Measurements from ENCODE around the gene ZC3H18. TPM values are rescaled to one million over a fixed set of nuclear protein-coding genes. Genes with fewer than 3 reads are reported as not detected.
A peak's percentile ranks its signal among the peaks of the same experiment; 100 is the strongest.

ZC3H18 gene
- total and polyA plus RNA-seq, 5 donors from 2014 or later, result 10.9 to 162 (median 13.6) TPM

GRCh38 chr16:88627531-88628411, 57.6 kb downstream of the ZC3H18 start:
- Histone ChIP-seq H3K4me1 (ENCODE audit: control insufficient read depth, insufficient read depth, low read length, poor library complexity, severe bottlenecking) (peaks cover 8% of the 10 kb centered on the region), H3K9me3 (ENCODE audit: control insufficient read depth in 2 of 2, low read length in 2 of 2) (no peaks in the 10 kb centered on the region), H3K27ac (ENCODE audit: insufficient read depth, low read length, poor library complexity, severe bottlenecking) (no peak overlapping the region), H3K36me3 (ENCODE audit: control insufficient read depth, insufficient read depth, low read length) (peaks cover 72% of the 10 kb centered on the region), H3K4me3 (ENCODE audit: low read depth, low read length) (no peak overlapping the region), H3K27me3 (ENCODE audit: control insufficient read depth, insufficient read depth, low read length) (no peaks in the 10 kb centered on the region)
- Mint-ChIP-seq H3K36me3 (peaks cover 18% of the 10 kb centered on the region), H3K4me3 (no peak overlapping the region), H3K4me1 (peaks cover 0 to 4% (median 2%) of the 10 kb centered on the region in 4 donors), H3K27ac (peak overlapping the region in 1 of 3 donors; percentile 56), H3K27me3 (no peaks in the 10 kb centered on the region), H3K9me3 (peaks cover 0 to 2% (median 0%) of the 10 kb centered on the region in 7 donors)
- no peak for ATAC-seq (ENCODE audit: low read depth in 2 of 2)
- no peak for DNase-seq

- Histone ChIP-seq H3K9me3 (ENCODE audit: control insufficient read depth in 2 of 2, low read length in 2 of 2) (no peaks in the 10 kb centered on the region), H3K36me3 (ENCODE audit: control insufficient read depth, insufficient read depth, low read length) (peaks cover 64% of the 10 kb centered on the region), H3K4me1 (ENCODE audit: control insufficient read depth, insufficient read depth, low read length, poor library complexity, severe bottlenecking) (peaks cover 12% of the 10 kb centered on the region), H3K27me3 (ENCODE audit: control insufficient read depth, insufficient read depth, low read length) (no peaks in the 10 kb centered on the region), H3K27ac (ENCODE audit: insufficient read depth, low read length, poor library complexity, severe bottlenecking) (no peak overlapping the region), H3K4me3 (ENCODE audit: low read depth, low read length) (no peak overlapping the region)
- ATAC-seq (ENCODE audit: low read depth in 2 of 2) (no peak), DNase-seq (peak in 1 of 3 donors; percentile 14)
- no peak overlapping the region for H3K27ac Mint-ChIP-seq
- no peak overlapping the region for H3K4me3 Mint-ChIP-seq
- H3K36me3 Mint-ChIP-seq, result peaks cover 18% of the 10 kb centered on the region
- H3K27me3 Mint-ChIP-seq, result no peaks in the 10 kb centered on the region
- peaks cover 0 to 2% (median 0%) of the 10 kb centered on the region in 7 donors for H3K9me3 Mint-ChIP-seq
- peaks cover 0 to 10% (median 2%) of the 10 kb centered on the region in 4 donors for H3K4me1 Mint-ChIP-seq
Observed at GRCh38 chr16:88628512-88628974, 58.3 kb downstream of the ZC3H18 start.

GRCh38 chr16:88629835-88630234, 59.6 kb downstream of the ZC3H18 start:
- peaks cover 22% of the 10 kb centered on the region for H3K4me1 ChIP-seq (ENCODE audit: control insufficient read depth, insufficient read depth, low read length, poor library complexity, severe bottlenecking)
- H3K4me3 Mint-ChIP-seq, result no peak overlapping the region
- ATAC-seq (ENCODE audit: low read depth in 2 of 2) (no peak), DNase-seq (no peak)
- no peak overlapping the region for H3K27ac ChIP-seq (ENCODE audit: insufficient read depth, low read length, poor library complexity, severe bottlenecking)
- no peak overlapping the region for H3K4me3 ChIP-seq (ENCODE audit: low read depth, low read length)
- no peaks in the 10 kb centered on the region for H3K9me3 ChIP-seq (ENCODE audit: control insufficient read depth in 2 of 2, low read length in 2 of 2)
- H3K27ac Mint-ChIP-seq, result peak overlapping the region in 1 of 3 donors; percentile 52
- H3K4me1 Mint-ChIP-seq, result peaks cover 0 to 13% (median 2%) of the 10 kb centered on the region in 4 donors
- H3K36me3 Mint-ChIP-seq, result peaks cover 18% of the 10 kb centered on the region
- H3K9me3 Mint-ChIP-seq, result peaks cover 0 to 2% (median 0%) of the 10 kb centered on the region in 7 donors
- no peaks in the 10 kb centered on the region for H3K27me3 ChIP-seq (ENCODE audit: control insufficient read depth, insufficient read depth, low read length)
- H3K27me3 Mint-ChIP-seq, result no peaks in the 10 kb centered on the region
- H3K36me3 ChIP-seq (ENCODE audit: control insufficient read depth, insufficient read depth, low read length), result peaks cover 51% of the 10 kb centered on the region

- no peak overlapping the region for H3K4me3 Mint-ChIP-seq
- peaks cover 0 to 2% (median 0%) of the 10 kb centered on the region in 7 donors for H3K9me3 Mint-ChIP-seq
- H3K4me1 ChIP-seq (ENCODE audit: control insufficient read depth, insufficient read depth, low read length, poor library complexity, severe bottlenecking), result peaks cover 22% of the 10 kb centered on the region
- no peak for ATAC-seq (ENCODE audit: low read depth in 2 of 2)
- H3K4me1 Mint-ChIP-seq, result peaks cover 0 to 16% (median 2%) of the 10 kb centered on the region in 4 donors
- no peaks in the 10 kb centered on the region for H3K27me3 ChIP-seq (ENCODE audit: control insufficient read depth, insufficient read depth, low read length)
- H3K27ac ChIP-seq (ENCODE audit: insufficient read depth, low read length, poor library complexity, severe bottlenecking), result no peak overlapping the region
- no peak for DNase-seq
- no peak overlapping the region for H3K4me3 ChIP-seq (ENCODE audit: low read depth, low read length)
- peak overlapping the region in 1 of 3 donors; percentile 52 for H3K27ac Mint-ChIP-seq
- peaks cover 45% of the 10 kb centered on the region for H3K36me3 ChIP-seq (ENCODE audit: control insufficient read depth, insufficient read depth, low read length)
- peaks cover 18% of the 10 kb centered on the region for H3K36me3 Mint-ChIP-seq
- H3K27me3 Mint-ChIP-seq, result no peaks in the 10 kb centered on the region
- H3K9me3 ChIP-seq (ENCODE audit: control insufficient read depth in 2 of 2, low read length in 2 of 2), result no peaks in the 10 kb centered on the region
Observed at GRCh38 chr16:88630433-88630832, 60.2 kb downstream of the ZC3H18 start.

GRCh38 chr16:88630941-88631340, 60.7 kb downstream of the ZC3H18 start:
- ATAC-seq (ENCODE audit: low read depth in 2 of 2) (no peak), DNase-seq (no peak)
- peak overlapping the region in 2 of 4 donors; percentile 15 to 68 for H3K4me3 Mint-ChIP-seq
- H3K27ac Mint-ChIP-seq, result peak overlapping the region in 1 of 3 donors; percentile 66
- H3K9me3 Mint-ChIP-seq, result peaks cover 0 to 2% (median 0%) of the 10 kb centered on the region in 7 donors
- peaks cover 18% of the 10 kb centered on the region for H3K36me3 Mint-ChIP-seq
- peaks cover 0 to 16% (median 2%) of the 10 kb centered on the region in 4 donors for H3K4me1 Mint-ChIP-seq
- Histone ChIP-seq H3K4me3 (ENCODE audit: low read depth, low read length) (no peak overlapping the region), H3K9me3 (ENCODE audit: control insufficient read depth in 2 of 2, low read length in 2 of 2) (no peaks in the 10 kb centered on the region), H3K27me3 (ENCODE audit: control insufficient read depth, insufficient read depth, low read length) (no peaks in the 10 kb centered on the region), H3K36me3 (ENCODE audit: control insufficient read depth, insufficient read depth, low read length) (peaks cover 42% of the 10 kb centered on the region), H3K4me1 (ENCODE audit: control insufficient read depth, insufficient read depth, low read length, poor library complexity, severe bottlenecking) (peaks cover 25% of the 10 kb centered on the region), H3K27ac (ENCODE audit: insufficient read depth, low read length, poor library complexity, severe bottlenecking) (no peak overlapping the region)
- H3K27me3 Mint-ChIP-seq, result peaks cover 3% of the 10 kb centered on the region

GRCh38 chr16:88631384-88631783, 61.2 kb downstream of the ZC3H18 start:
- H3K27ac Mint-ChIP-seq, result no peak overlapping the region
- Histone ChIP-seq H3K27me3 (ENCODE audit: control insufficient read depth, insufficient read depth, low read length) (no peaks in the 10 kb centered on the region), H3K36me3 (ENCODE audit: control insufficient read depth, insufficient read depth, low read length) (peaks cover 38% of the 10 kb centered on the region), H3K4me1 (ENCODE audit: control insufficient read depth, insufficient read depth, low read length, poor library complexity, severe bottlenecking) (peaks cover 25% of the 10 kb centered on the region), H3K4me3 (ENCODE audit: low read depth, low read length) (no peak overlapping the region), H3K27ac (ENCODE audit: insufficient read depth, low read length, poor library complexity, severe bottlenecking) (peak overlapping the region; percentile 5), H3K9me3 (ENCODE audit: control insufficient read depth in 2 of 2, low read length in 2 of 2) (no peaks in the 10 kb centered on the region)
- H3K4me3 Mint-ChIP-seq, result peak overlapping the region in 1 of 4 donors; percentile 68
- peaks cover 0 to 2% (median 0%) of the 10 kb centered on the region in 7 donors for H3K9me3 Mint-ChIP-seq
- no peak for DNase-seq
- H3K4me1 Mint-ChIP-seq, result peaks cover 0 to 18% (median 4%) of the 10 kb centered on the region in 4 donors
- H3K36me3 Mint-ChIP-seq, result peaks cover 16% of the 10 kb centered on the region
- no peak for ATAC-seq (ENCODE audit: low read depth in 2 of 2)
- H3K27me3 Mint-ChIP-seq, result peaks cover 7% of the 10 kb centered on the region

GRCh38 chr16:88631920-88632586, 61.9 kb downstream of the ZC3H18 start:
- no peaks in the 10 kb centered on the region for H3K9me3 ChIP-seq (ENCODE audit: control insufficient read depth in 2 of 2, low read length in 2 of 2)
- peak overlapping the region in 3 of 4 donors; percentile 15 to 68 (median 16) for H3K4me3 Mint-ChIP-seq
- H3K36me3 Mint-ChIP-seq, result peaks cover 10% of the 10 kb centered on the region
- peaks cover 0 to 20% (median 6%) of the 10 kb centered on the region in 4 donors for H3K4me1 Mint-ChIP-seq
- H3K27me3 ChIP-seq (ENCODE audit: control insufficient read depth, insufficient read depth, low read length), result no peaks in the 10 kb centered on the region
- no peak overlapping the region for H3K4me3 ChIP-seq (ENCODE audit: low read depth, low read length)
- H3K4me1 ChIP-seq (ENCODE audit: control insufficient read depth, insufficient read depth, low read length, poor library complexity, severe bottlenecking), result peaks cover 26% of the 10 kb centered on the region
- peaks cover 0 to 2% (median 0%) of the 10 kb centered on the region in 7 donors for H3K9me3 Mint-ChIP-seq
- DNase-seq, result no peak
- peak overlapping the region; percentile 5 for H3K27ac ChIP-seq (ENCODE audit: insufficient read depth, low read length, poor library complexity, severe bottlenecking)
- ATAC-seq (ENCODE audit: low read depth in 2 of 2), result no peak
- peaks cover 8% of the 10 kb centered on the region for H3K27me3 Mint-ChIP-seq
- H3K36me3 ChIP-seq (ENCODE audit: control insufficient read depth, insufficient read depth, low read length), result peaks cover 36% of the 10 kb centered on the region
- H3K27ac Mint-ChIP-seq, result no peak overlapping the region
